Myocyte (in vitro differentiated cells): ENCODE results near the gene KLHL36. TPM values are rescaled to one million over a fixed set of nuclear protein-coding genes. Genes with fewer than 3 reads are reported as not detected.
"Not testable (repeated sequence)": the region's sequence is repeated elsewhere in the genome, so short reads cannot be mapped to it uniquely, and the experiment has no call there.

ENCODE experiments used
- DNase-seq: peaks from one replicate; pipeline ENCODE4 v3.0.0-alpha.2; 2012; ENCODE audit warnings: low read depth
- total RNA-seq: library from RNA; depleted of rRNA; stranded (reverse); fragments of >200 nt; gene quantifications from 2 replicates; pipeline ENCODE4 v1.2.3, GENCODE V29; 2014

Gene KLHL36
- total RNA-seq, 1 donor from 2014 or later, result 56.0 TPM

GRCh38 chr16:84614968-84615813 lies 33.1 kb upstream of the KLHL36 start:
- DNase-seq, result no peak

GRCh38 chr16:84616515-84616914 lies 31.8 kb upstream of the KLHL36 start:
- no peak for DNase-seq

GRCh38 chr16:84617041-84617790 lies 31.1 kb upstream of the KLHL36 start:
- DNase-seq, result no peak

- DNase-seq, result peak; percentile 94
Observed at GRCh38 chr16:84617791-84618580, 30.3 kb upstream of the KLHL36 start, which contains the start of gene COTL1. Gene COTL1 (minus strand): TSS chr16:84618078. CDS start chr16:84617914, 164 bp downstream.

GRCh38 chr16:84618581-84619460 lies 29.5 kb upstream of the KLHL36 start:
- peak; percentile 54 for DNase-seq

- DNase-seq, result not testable (repeated sequence)
Observed at GRCh38 chr16:84620913-84621312, 27.4 kb upstream of the KLHL36 start.

GRCh38 chr16:84625556-84625955 lies 22.8 kb upstream of the KLHL36 start:
- no peak for DNase-seq

GRCh38 chr16:84628226-84628731 lies 20.0 kb upstream of the KLHL36 start:
- DNase-seq, result no peak

- DNase-seq, result no peak
Observed at GRCh38 chr16:84629580-84629979, 18.7 kb upstream of the KLHL36 start.

GRCh38 chr16:84630009-84630408 lies 18.3 kb upstream of the KLHL36 start:
- no peak for DNase-seq

- no peak for DNase-seq
Observed at GRCh38 chr16:84630446-84631152, 17.7 kb upstream of the KLHL36 start.

GRCh38 chr16:84631153-84631466 lies 17.2 kb upstream of the KLHL36 start:
- DNase-seq, result no peak

- DNase-seq, result no peak
Observed at GRCh38 chr16:84631886-84632285, 16.4 kb upstream of the KLHL36 start.

GRCh38 chr16:84632862-84633261 lies 15.4 kb upstream of the KLHL36 start:
- DNase-seq, result not testable (repeated sequence)

- DNase-seq, result no peak
Observed at GRCh38 chr16:84633622-84634021, 14.7 kb upstream of the KLHL36 start.

GRCh38 chr16:84635702-84636101 lies 12.6 kb upstream of the KLHL36 start:
- peak; percentile 43 for DNase-seq

- no peak for DNase-seq
Observed at GRCh38 chr16:84637709-84638108, 10.6 kb upstream of the KLHL36 start.

- DNase-seq, result no peak
Observed at GRCh38 chr16:84638231-84638806, 10.0 kb upstream of the KLHL36 start.

- no peak for DNase-seq
Observed at GRCh38 chr16:84640145-84640544, 8.2 kb upstream of the KLHL36 start.
